Stimulated activated CD8-positive, alpha-beta memory T cell treated with anti-CD3 and anti-CD28 coated beads, Interleukin-7, amount 100 ng/mL, for 4 hours (primary cell): ENCODE measurements around the gene POLR2A.

Experiments used
- DNase-seq, 2 donors: peaks; one replicate each; pipeline ENCODE4 v3.0.0-alpha.2; 2020; ENCODE audit warnings: low read depth in 2 of 2

Gene POLR2A

GRCh38 chr17:7502987-7503386 is 18.8 kb downstream of the POLR2A start:
- DNase-seq: no peak

- DNase-seq: no peak
These were observed 19.4 kb downstream of the POLR2A start for GRCh38 chr17:7503521-7503920.

- no peak for DNase-seq
These were observed 24.0 kb downstream of the POLR2A start for GRCh38 chr17:7508145-7508544.

GRCh38 chr17:7508846-7509245 is 24.7 kb downstream of the POLR2A start:
- no peak for DNase-seq

- DNase-seq: no peak
These were observed 25.8 kb downstream of the POLR2A start for GRCh38 chr17:7509937-7510336.

- DNase-seq: no peak
These were observed 26.9 kb downstream of the POLR2A start for GRCh38 chr17:7511108-7511507.

GRCh38 chr17:7512105-7512504 is 27.9 kb downstream of the POLR2A start:
- DNase-seq: no peak

- DNase-seq: no peak
These were observed 28.8 kb downstream of the POLR2A start for GRCh38 chr17:7512824-7513540.

- DNase-seq: no peak
These were observed 29.8 kb downstream of the POLR2A start for GRCh38 chr17:7513850-7514419.

GRCh38 chr17:7515911-7516610 is 31.9 kb downstream of the POLR2A start:
- DNase-seq: no peak

- peak in 1 of 2 donors; percentile 27 for DNase-seq
These were observed 38.9 kb downstream of the POLR2A start for GRCh38 chr17:7523033-7523432.

GRCh38 chr17:7528842-7529241 is 44.7 kb downstream of the POLR2A start:
- DNase-seq: no peak

- no peak for DNase-seq
These were observed 46.1 kb downstream of the POLR2A start for GRCh38 chr17:7530023-7530900.

GRCh38 chr17:7538050-7538449 is 53.9 kb downstream of the POLR2A start:
- DNase-seq: no peak

- DNase-seq: no peak
These were observed 54.9 kb downstream of the POLR2A start for GRCh38 chr17:7538891-7539545.

- no peak for DNase-seq
These were observed 57.0 kb downstream of the POLR2A start for GRCh38 chr17:7541074-7541621.

GRCh38 chr17:7544911-7545310 is 60.7 kb downstream of the POLR2A start:
- DNase-seq: no peak

- DNase-seq: peak in 1 of 2 donors; percentile 50
These were observed 64.6 kb downstream of the POLR2A start, which contains the start of gene TNFSF12 for GRCh38 chr17:7548585-7549400. Gene TNFSF12, plus strand, starts transcription at chr17:7549058. Its CDS starts 96 bp downstream, at chr17:7549154.
